ENCODE data around the gene FCRL1. TPM values are rescaled to one million over a fixed set of nuclear protein-coding genes. Genes with fewer than 3 reads are reported as not detected.

Gene FCRL1
- total RNA-seq, 1 experiment from 2014 or later, result not detected

DNA sequence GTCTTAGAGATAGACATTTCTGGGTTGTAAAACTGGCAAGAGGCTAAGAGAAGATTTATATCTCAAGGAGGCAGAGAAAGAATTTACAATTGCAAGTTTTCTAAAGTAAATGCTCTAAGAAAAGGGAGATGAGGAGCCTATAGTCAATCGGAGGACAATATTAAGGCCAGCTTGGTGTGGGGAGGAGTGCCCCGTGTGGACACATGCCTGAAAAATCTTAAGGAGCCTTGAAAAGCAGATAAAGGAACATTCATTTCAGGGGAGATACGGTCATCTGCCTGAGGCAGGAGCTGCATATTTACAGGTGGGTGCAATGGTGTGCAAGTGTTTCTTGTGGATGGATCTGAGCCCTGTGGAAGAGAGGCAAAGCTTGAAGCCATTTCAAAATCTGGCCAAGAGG is 68.6 kb downstream of the FCRL1 start:
- CTCF ChIA-PET, result no interaction called here
- intact Hi-C loops (cut with micrococcal nuclease; ENCODE audit: unreplicated experiment), result no loop called here
- no peak for DNase-seq
- Mint-ChIP-seq H3K27ac (ENCODE audit: unreplicated experiment) (no peak overlapping the region), H3K27me3 (ENCODE audit: unreplicated experiment) (peaks cover 12% of the 10 kb centered on the region), H3K9me3 (ENCODE audit: low read depth, unreplicated experiment) (no peaks in the 10 kb centered on the region), H3K36me3 (ENCODE audit: insufficient read depth, unreplicated experiment) (no peaks in the 10 kb centered on the region), H3K4me3 (ENCODE audit: low read depth, unreplicated experiment) (no peak overlapping the region), H3K4me1 (ENCODE audit: low read depth, unreplicated experiment) (peaks cover 6% of the 10 kb centered on the region)
- BruUV-seq (replicated peaks), result no TSS peak
- TF ChIP-seq, protein P1, sequence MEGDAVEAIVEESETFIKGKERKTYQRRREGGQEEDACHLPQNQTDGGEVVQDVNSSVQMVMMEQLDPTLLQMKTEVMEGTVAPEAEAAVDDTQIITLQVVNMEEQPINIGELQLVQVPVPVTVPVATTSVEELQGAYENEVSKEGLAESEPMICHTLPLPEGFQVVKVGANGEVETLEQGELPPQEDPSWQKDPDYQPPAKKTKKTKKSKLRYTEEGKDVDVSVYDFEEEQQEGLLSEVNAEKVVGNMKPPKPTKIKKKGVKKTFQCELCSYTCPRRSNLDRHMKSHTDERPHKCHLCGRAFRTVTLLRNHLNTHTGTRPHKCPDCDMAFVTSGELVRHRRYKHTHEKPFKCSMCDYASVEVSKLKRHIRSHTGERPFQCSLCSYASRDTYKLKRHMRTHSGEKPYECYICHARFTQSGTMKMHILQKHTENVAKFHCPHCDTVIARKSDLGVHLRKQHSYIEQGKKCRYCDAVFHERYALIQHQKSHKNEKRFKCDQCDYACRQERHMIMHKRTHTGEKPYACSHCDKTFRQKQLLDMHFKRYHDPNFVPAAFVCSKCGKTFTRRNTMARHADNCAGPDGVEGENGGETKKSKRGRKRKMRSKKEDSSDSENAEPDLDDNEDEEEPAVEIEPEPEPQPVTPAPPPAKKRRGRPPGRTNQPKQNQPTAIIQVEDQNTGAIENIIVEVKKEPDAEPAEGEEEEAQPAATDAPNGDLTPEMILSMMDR (IDR thresholded peaks at IDR 0.05; ENCODE audit: unreplicated experiment), result no peak

DNA sequence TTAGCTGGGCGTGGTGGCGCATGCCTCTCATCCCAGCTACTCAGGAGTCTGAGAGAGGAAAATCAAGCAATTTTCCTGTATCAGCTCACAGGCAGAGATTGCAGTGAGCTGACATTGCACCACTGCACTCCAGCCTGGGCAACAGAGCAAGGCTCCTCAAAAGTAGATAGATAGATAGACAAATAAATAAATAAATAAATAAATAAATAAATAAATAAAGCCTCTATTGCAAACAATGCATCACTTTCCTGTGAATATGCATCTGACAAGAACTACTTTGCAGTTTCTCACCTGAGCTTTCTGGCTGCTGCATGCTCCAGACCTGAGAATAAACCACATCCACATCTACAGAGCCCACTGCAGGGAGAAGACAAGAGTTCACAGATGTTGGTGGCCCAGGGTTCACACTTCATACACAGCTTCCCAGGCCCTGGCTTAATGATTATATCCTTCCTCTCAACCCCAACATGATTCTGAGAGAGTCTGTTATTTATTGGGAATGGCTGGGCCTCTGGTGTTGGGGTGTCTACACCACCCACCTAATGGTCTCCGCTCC is 71.6 kb downstream of the FCRL1 start:
- TF ChIP-seq, protein P1 (IDR thresholded peaks at IDR 0.05; ENCODE audit: unreplicated experiment), result no peak
- CTCF ChIA-PET, result no interaction called here
- H3K36me3 Mint-ChIP-seq (ENCODE audit: insufficient read depth, unreplicated experiment), result no peaks in the 10 kb centered on the region
- peaks cover 12% of the 10 kb centered on the region for H3K27me3 Mint-ChIP-seq (ENCODE audit: unreplicated experiment)
- no peak overlapping the region for H3K27ac Mint-ChIP-seq (ENCODE audit: unreplicated experiment)
- intact Hi-C loops (cut with micrococcal nuclease; ENCODE audit: unreplicated experiment), result no loop called here
- no peak for DNase-seq
- H3K9me3 Mint-ChIP-seq (ENCODE audit: low read depth, unreplicated experiment), result no peaks in the 10 kb centered on the region
- no TSS peak for BruUV-seq (replicated peaks)
- peaks cover 6% of the 10 kb centered on the region for H3K4me1 Mint-ChIP-seq (ENCODE audit: low read depth, unreplicated experiment)
- H3K4me3 Mint-ChIP-seq (ENCODE audit: low read depth, unreplicated experiment), result no peak overlapping the region

Other genes starting within 250 kb of the FCRL1 start
- not detected in 2 replicates for gene FCRL4, start 222.0 kb downstream of the FCRL1 start, total RNA-seq (2022)
- gene FCRL3, start 119.4 kb downstream of the FCRL1 start, total RNA-seq (2022), result 1.2 and 2.2 TPM in 2 replicates
- 0.14 and 0.47 TPM in 2 replicates for gene FCRL2, start 43.0 kb downstream of the FCRL1 start, total RNA-seq (2022)
- not detected in 2 replicates for gene CD5L, start 21.7 kb upstream of the FCRL1 start, total RNA-seq (2022)
- gene KIRREL1, start 173.5 kb upstream of the FCRL1 start, total RNA-seq (2022), result 19.0 and 31.4 TPM in 2 replicates

Data from Calu3 (cell line).